Tibial nerve (tissue), 4 donors: ENCODE measurements around the gene APLP1. TPM values are rescaled to one million over a fixed set of nuclear protein-coding genes. Genes with fewer than 3 reads are reported as not detected.
"Not testable (repeated sequence)": the region's sequence is repeated elsewhere in the genome, so short reads cannot be mapped to it uniquely, and the experiment has no call there.

Experiments used
- DNase-seq, 2 donors: peaks; one replicate each; pipeline ENCODE4 v3.0.0-alpha.2; 2019; ENCODE audit warnings: low spot score in 2 of 2
- H3K27ac ChIP-seq, 4 donors: fragments of 200-600 bp; sonication (generic) in 3 of 4; one replicate each; pipeline ENCODE4 v1.5.1; 2017 to 2019; ENCODE audit warnings: mild to moderate bottlenecking in 1 of 4
- H3K27me3 ChIP-seq, 2 donors: fragments of 200-600 bp; sonication (generic) in 1 of 2; one replicate each; pipeline versions ENCODE4 v1.5.1 to v1.6.0; 2017 to 2019
- H3K36me3 ChIP-seq, 3 donors: fragments of 200-600 bp; sonication (generic); one replicate each; pipeline ENCODE4 v1.5.1; 2018 to 2019
- H3K4me1 ChIP-seq, 4 donors: fragments of 200-600 bp; sonication (generic) in 3 of 4; one replicate each; pipeline ENCODE4 v1.5.1; 2017 to 2019
- H3K4me3 ChIP-seq, 4 donors: fragments of 200-600 bp; sonication (generic) in 3 of 4; one replicate each; pipeline ENCODE4 v1.5.1; 2017 to 2019; ENCODE audit warnings: mild to moderate bottlenecking in 1 of 4, moderate library complexity in 1 of 4
- H3K9me3 ChIP-seq, 4 donors: fragments of 200-600 bp; sonication (generic) in 3 of 4; one replicate each; pipeline ENCODE4 v1.5.1; 2017 to 2019
- CTCF ChIP-seq, 5 experiments: fragments of 200-600 bp in 3 of 5; fragments of 450-650 bp in 2 of 5; sonication (generic) in 3 of 5; IDR thresholded peaks; one replicate each; pipeline ENCODE4 v1.5.1; 2016 to 2019; ENCODE audit warnings: antibody characterized with exemption in 5 of 5, mild to moderate bottlenecking in 3 of 5, moderate library complexity in 2 of 5
- EP300 ChIP-seq, 2 donors: sonication (generic); formaldehyde crosslinking; IDR thresholded peaks; one replicate each; pipeline ENCODE4 v1.6.1; 2017; ENCODE audit warnings: antibody characterized with exemption in 2 of 2, mild to moderate bottlenecking in 1 of 2
- POLR2A ChIP-seq, 2 donors: fragments of 450-650 bp; IDR thresholded peaks; one replicate each; pipeline ENCODE4 v1.6.1; 2017; ENCODE audit warnings: antibody characterized with exemption in 2 of 2, mild to moderate bottlenecking in 2 of 2, moderate library complexity in 2 of 2
- WGBS, 2 donors: methylation state at CpG; one replicate each; pipeline ENCODE4 v1.1.5; 2018; 5-methylcytosine and 5-hydroxymethylcytosine counted together
- total RNA-seq, 4 donors: library from RNA; depleted of rRNA; stranded (reverse); fragments of >200 nt; gene quantifications; one replicate each; pipeline ENCODE4 v1.1.0, GENCODE V29; 2016

Gene APLP1
- total RNA-seq, 4 donors from 2014 or later, result 8.7 to 19.7 (median 10.7) TPM

DNA sequence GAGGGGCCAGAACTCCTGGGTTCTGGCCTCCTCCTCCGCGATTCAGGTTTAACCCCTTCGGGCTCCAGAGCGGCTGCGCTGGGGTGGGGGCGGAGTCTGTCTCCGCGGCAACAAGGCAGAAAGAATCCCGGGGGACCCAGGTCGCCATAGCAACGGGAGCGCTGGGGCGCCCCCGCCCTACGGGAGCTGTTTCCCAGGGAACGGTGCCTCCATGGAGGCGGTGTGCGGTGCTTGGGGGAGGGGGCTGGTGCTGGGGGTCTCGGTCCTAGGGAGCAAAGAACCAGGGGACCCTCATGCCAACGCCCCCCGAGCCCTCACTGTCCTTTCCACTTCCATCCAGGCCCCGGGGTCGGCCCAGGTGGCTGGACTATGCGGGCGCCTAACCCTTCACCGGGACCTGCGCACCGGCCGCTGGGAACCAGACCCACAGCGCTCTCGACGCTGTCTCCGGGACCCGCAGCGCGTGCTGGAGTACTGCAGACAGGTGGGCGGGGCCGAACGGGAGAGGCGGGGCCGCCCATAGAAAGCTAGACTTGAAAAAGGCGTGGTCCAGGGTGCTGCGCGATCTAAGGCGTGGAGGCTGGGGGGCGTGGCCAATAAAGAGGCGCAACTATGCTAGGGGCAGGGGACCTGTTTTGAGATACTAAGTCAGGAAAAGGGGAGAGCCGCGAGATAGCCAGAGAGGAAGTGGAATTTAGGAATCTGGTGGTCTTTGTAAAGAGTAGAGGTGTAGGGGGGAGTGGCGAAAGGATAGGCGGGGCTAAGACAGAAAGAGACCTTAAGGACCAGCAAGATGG, 1.2 kb downstream of the APLP1 start:
- H3K27me3 ChIP-seq, result peaks cover 0 to 58% of the 10 kb centered on the region in 2 donors
- peaks cover 0 to 4% (median 0%) of the 10 kb centered on the region in 3 donors for H3K36me3 ChIP-seq
- peak overlapping the region in 1 of 4 donors; percentile 33 for H3K27ac ChIP-seq
- no peak for TF ChIP-seq CTCF (IDR thresholded peaks at IDR 0.05)
- no peak for TF ChIP-seq EP300 (IDR thresholded peaks at IDR 0.05)
- no peak for TF ChIP-seq POLR2A (IDR thresholded peaks at IDR 0.05)
- WGBS, 2 donors, result 1 to 2% methylated on average over 36 to 49 of the region's 51 CpGs
- DNase-seq, result no peak
- H3K4me1 ChIP-seq, result peaks cover 0 to 29% (median 17%) of the 10 kb centered on the region in 4 donors
- peak overlapping the region in 3 of 4 donors; percentile 6 to 58 (median 31) for H3K4me3 ChIP-seq
- H3K9me3 ChIP-seq, result no peaks in the 10 kb centered on the region

DNA sequence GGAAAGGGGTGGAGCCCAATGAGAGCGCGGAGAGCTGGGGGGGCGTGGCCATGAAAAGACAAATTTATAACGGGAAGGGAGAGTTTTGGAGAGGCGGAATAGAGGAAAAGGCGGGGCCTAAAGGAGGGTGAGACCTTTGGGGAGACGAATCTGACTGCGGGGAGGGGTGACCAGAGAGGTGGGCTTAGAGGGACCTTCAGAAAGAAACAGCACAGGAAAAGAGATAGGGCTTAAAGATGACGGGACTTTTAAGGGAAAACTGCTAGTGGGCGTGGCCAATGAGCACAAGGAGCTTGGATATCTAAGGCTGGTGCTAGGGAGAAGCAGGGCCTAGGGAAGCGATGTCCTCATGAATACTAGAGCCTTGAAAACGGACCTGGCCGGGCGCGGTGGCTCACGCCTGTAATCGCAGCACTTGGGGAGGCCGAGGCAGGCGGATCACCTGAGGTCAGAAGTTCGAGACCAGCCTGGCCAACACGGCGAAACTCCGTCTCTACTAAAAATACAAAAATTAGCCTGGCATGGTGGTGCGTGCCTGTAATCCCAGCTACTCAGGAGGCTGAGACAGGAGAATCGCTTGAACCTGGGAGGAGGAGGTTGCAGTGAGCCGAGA, 1.9 kb downstream of the APLP1 start:
- DNase-seq, H3K36me3 ChIP-seq, H3K27ac ChIP-seq, H3K9me3 ChIP-seq: not testable (repeated sequence)
- 45 to 48% methylated on average over 26 of the region's 26 CpGs for WGBS, 2 donors
- H3K4me3 ChIP-seq, result peak overlapping the region in 2 of 4 donors; percentile 6 to 58
- peaks cover 0 to 29% (median 17%) of the 10 kb centered on the region in 4 donors for H3K4me1 ChIP-seq
- H3K27me3 ChIP-seq, result peaks cover 0 to 56% of the 10 kb centered on the region in 2 donors

DNA sequence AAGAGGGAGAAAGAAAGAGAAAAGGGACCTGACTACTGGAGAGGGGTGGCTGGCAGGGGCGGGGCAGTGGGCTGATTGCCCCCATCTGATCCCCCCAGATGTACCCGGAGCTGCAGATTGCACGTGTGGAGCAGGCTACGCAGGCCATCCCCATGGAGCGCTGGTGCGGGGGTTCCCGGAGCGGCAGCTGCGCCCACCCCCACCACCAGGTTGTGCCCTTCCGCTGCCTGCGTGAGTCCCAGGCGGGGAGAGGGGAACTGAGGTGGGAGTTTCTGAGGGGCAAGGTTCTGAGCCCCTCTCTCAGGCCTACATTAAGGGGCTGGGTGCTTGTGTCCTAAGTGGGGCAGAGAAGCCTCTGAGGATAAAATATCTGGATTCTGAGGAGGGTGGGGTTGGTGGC, 2.4 kb downstream of the APLP1 start:
- 76 to 78% methylated on average over 8 to 12 of the region's 12 CpGs for WGBS, 2 donors
- no peak overlapping the region for H3K4me3 ChIP-seq
- H3K36me3 ChIP-seq, result peaks cover 0 to 8% (median 0%) of the 10 kb centered on the region in 3 donors
- H3K27ac ChIP-seq, result no peak overlapping the region
- H3K9me3 ChIP-seq, result no peaks in the 10 kb centered on the region
- H3K4me1 ChIP-seq, result peaks cover 0 to 29% (median 17%) of the 10 kb centered on the region in 4 donors
- DNase-seq, result no peak
- peaks cover 0 to 56% of the 10 kb centered on the region in 2 donors for H3K27me3 ChIP-seq
- no peak for TF ChIP-seq POLR2A (IDR thresholded peaks at IDR 0.05)
- no peak for TF ChIP-seq CTCF (IDR thresholded peaks at IDR 0.05)
- TF ChIP-seq EP300 (IDR thresholded peaks at IDR 0.05), result no peak

GRCh38 chr19:35871611-35872010, 3.2 kb downstream of the APLP1 start:
- Histone ChIP-seq H3K4me1 (peaks cover 0 to 29% (median 17%) of the 10 kb centered on the region in 4 donors), H3K4me3 (no peak overlapping the region), H3K27ac (no peak overlapping the region), H3K27me3 (peaks cover 0 to 50% of the 10 kb centered on the region in 2 donors), H3K36me3 (peaks cover 0 to 8% (median 0%) of the 10 kb centered on the region in 3 donors), H3K9me3 (no peaks in the 10 kb centered on the region)
- TF ChIP-seq POLR2A (IDR thresholded peaks at IDR 0.05) (no peak), CTCF (IDR thresholded peaks at IDR 0.05) (no peak), EP300 (IDR thresholded peaks at IDR 0.05) (no peak)
- 76% methylated on average over 12 of the region's 12 CpGs for WGBS, 2 donors
- no peak for DNase-seq

DNA sequence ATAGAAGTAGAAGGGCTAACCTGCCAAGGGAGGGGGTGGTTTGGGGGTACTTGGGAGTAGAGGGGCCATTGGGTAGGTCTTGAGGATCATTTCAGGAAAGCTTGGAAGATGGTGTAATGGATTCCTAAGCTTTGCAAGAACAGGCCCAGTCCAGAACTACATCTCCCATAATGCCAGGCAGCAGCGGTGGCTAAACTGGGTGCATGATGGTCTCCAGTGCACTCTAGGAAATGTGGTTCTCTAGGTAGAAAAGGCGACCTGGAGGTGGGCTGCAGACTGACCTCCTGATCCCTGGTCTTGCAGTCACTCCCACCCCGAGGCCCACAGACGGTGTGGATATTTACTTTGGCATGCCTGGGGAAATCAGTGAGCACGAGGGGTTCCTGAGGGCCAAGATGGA, 3.8 kb downstream of the APLP1 start:
- H3K27me3 ChIP-seq, result peaks cover 0 to 50% of the 10 kb centered on the region in 2 donors
- TF ChIP-seq EP300 (IDR thresholded peaks at IDR 0.05), result no peak
- no peak for TF ChIP-seq POLR2A (IDR thresholded peaks at IDR 0.05)
- TF ChIP-seq CTCF (IDR thresholded peaks at IDR 0.05), result no peak
- no peaks in the 10 kb centered on the region for H3K9me3 ChIP-seq
- H3K4me3 ChIP-seq, result no peak overlapping the region
- no peak for DNase-seq
- peaks cover 0 to 29% (median 17%) of the 10 kb centered on the region in 4 donors for H3K4me1 ChIP-seq
- H3K27ac ChIP-seq, result no peak overlapping the region
- 72 to 83% methylated on average over 4 to 5 of the region's 5 CpGs for WGBS, 2 donors
- peaks cover 0 to 8% (median 0%) of the 10 kb centered on the region in 3 donors for H3K36me3 ChIP-seq
